ENCODE results near the gene GP1BB.
A peak's percentile ranks its signal among the peaks of the same experiment; 100 is the strongest.
"Not testable (repeated sequence)": the region's sequence is repeated elsewhere in the genome, so short reads cannot be mapped to it uniquely, and the experiment has no call there.

The GP1BB gene

DNA sequence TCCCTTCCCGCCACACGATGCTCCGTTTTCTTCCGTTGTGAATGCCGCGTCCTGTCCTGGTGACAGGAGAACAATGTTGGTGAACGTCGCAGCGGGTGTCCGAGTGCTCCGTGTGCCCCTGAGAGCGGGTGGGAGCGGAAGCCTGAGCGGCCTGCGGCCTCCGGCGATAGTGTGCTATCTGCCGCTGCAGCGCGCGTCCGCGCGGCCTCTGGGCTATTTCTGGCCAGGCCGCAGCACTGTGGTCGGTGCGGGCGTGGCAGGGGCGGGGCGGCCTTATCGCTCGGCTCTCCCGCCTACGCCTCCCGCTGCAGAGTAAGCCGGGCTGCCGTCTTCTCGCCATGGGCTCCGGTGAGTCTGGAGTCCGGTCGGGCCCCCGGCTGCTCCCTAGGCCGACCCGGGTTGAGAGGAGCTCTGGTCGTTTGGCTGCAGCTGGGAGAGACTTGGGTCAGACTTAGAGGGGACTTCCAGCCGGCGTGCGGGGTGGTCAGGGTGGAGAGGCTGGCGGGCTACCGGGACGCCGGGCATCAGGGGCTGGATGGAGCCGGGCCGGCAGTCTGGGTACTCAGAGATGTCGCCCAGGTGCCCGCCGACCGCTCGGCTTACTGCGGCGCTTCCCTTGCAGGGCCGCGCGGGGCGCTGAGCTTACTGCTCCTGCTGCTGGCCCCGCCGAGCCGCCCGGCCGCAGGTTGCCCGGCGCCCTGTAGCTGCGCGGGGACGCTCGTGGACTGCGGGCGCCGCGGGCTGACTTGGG lies at the start of gene GP1BB:
Gene GP1BB (plus strand): TSS at position 308 of the 751 bp plus-strand sequence. CDS start 31 bp downstream, at position 339.
- no peak for DNase-seq (ENCODE audit: low read depth)

DNA sequence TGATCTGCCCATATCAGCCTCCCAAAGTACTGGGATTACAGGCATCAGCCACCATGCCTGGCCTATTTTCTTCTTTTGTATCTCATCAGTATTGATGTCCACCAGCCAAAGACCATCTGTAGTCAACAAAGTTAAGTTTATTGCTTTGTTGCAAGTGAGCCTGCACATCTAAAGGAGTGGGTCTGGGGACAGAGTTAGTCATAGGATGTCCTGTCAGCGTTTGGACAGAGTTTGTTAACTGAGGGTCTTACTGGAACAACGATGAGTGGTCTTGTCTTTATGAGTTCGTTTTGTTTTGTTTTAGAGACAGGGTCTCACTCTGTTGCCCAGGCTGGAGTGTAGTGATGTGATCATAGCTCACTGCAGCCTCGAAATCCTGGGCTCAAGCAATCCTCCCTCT lies 49.7 kb upstream of the GP1BB start:
- DNase-seq (ENCODE audit: low read depth) = no peak

DNA sequence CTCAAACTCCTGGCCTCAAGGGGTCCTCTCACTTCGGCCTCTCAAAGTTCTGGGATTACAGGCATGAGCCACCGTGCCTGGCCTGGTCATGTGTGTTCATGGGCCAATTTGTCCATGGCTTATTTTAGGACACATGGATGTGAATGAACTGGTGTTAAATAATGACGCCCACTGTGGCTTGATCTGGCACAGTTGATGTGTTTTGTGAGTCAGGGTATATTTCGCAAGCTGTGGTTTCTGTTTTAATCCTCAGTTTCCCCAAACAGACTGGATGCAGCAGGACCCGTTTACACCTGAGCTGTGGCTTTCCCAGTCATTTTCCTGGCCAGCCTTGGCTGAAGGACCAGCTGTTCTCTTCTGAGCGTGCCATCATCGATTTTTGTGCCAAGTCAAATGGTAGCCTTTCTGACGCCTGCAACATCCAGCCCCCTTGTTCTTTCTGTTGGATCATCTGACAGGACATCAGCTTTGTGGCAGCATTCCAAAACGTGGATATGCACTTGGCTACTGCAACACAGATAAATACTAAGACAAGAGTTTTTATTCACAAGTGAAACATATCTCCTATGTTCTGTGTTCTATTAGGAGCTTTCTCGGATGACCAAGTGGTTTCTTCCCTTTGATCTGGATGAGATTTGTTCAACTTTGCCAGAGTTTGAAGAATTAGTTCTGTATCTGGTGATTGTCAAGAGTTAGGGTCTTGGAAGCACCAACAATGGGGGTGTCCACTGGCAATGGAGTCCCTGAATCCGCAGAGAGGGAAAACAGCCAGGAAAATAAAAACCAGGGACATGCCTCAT lies 49.0 kb upstream of the GP1BB start:
- DNase-seq (ENCODE audit: low read depth) = peak; percentile 61

- no peak for DNase-seq (ENCODE audit: low read depth)
Measured at GRCh38 chr22:19674929-19675253, 48.4 kb upstream of the GP1BB start.

GRCh38 chr22:19675428-19675827 lies 47.9 kb upstream of the GP1BB start:
- no peak for DNase-seq (ENCODE audit: low read depth)

GRCh38 chr22:19676437-19676836 lies 46.9 kb upstream of the GP1BB start:
- DNase-seq (ENCODE audit: low read depth) = not testable (repeated sequence)

DNA sequence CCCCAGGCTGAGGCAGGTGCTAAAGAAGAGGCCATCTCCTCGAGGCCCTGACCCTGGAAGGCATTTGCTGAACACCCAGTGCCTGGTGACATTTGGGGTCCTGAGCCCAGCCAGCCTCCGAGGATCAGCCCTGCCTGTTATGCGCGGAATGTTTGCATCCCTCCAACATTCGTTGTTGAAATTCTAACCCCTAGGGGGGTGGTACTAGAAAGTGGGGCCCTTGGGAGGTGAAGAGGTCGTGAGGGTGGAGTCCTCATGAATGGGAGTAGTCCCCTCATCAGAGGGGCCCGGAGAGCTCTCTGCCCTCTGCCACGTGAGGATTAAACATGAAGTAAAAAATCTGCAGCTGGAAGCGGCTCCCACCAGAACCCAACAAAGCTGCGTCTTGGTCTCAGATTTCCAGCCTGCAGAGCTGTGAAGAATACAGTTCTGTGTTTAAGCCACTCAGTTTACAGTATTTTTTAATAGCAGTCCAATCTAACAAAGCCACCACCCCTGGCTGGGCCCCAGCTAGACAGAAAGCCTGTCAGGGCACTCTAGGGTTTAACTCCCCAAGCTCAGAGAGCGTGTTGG lies 44.3 kb upstream of the GP1BB start:
- DNase-seq (ENCODE audit: low read depth) = no peak

DNA sequence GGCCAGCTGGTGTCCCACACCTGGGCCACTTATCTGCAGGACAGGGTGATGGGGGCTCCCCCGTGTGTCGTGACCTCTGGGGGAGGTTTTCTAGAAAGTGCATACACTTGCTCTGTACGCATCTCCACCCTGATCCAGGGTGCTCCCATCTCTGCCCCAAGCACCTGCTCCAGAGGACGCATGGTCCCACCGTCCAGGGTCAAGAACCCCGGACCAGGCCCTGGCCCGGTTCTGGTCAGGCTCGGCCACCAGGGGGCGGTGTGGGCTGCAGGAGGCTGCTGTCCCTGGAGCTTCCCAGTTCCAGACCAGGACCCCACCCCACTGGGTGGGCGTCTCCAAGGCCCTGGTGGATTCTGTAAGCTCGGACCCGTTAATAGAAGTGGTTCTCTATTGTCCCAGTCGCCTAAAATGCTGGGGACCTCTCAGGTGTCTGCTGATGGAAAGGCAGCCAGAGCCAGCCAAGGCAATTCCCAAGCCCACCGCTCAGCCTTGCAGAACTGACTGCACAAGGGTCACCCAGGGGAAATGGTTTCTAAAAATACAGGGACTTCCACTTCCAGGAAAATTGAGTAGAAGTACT lies 43.7 kb upstream of the GP1BB start:
- DNase-seq (ENCODE audit: low read depth) = no peak

DNA sequence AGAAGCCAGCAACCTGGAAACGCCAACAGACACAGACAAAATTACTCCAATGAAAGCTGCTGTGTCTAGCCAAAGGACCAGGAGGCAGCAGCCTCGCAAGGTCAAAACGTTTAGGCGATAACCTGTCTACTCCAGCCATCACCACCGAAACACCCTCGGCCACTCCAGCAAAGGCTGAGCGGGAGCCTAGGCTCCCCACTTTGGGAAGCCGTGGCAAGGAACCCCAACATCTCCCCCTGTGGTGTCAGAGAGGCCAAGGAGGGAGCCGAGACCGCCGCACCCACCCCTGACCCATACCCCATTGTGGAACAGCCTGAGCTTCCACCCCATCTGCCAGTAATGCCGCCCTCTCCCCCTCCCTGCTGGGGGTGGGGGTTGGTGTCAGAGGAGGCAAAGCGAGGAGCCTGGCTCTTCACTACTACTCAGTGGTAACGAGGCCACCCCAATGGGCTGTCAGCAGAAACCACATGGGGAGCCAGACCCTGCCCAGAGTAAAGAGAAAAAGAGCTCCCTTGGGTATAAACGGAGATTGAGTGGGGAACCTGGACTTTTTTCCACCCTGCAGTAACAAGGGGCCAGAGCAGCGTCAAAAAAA lies 43.0 kb upstream of the GP1BB start:
- no peak for DNase-seq (ENCODE audit: low read depth)

DNA sequence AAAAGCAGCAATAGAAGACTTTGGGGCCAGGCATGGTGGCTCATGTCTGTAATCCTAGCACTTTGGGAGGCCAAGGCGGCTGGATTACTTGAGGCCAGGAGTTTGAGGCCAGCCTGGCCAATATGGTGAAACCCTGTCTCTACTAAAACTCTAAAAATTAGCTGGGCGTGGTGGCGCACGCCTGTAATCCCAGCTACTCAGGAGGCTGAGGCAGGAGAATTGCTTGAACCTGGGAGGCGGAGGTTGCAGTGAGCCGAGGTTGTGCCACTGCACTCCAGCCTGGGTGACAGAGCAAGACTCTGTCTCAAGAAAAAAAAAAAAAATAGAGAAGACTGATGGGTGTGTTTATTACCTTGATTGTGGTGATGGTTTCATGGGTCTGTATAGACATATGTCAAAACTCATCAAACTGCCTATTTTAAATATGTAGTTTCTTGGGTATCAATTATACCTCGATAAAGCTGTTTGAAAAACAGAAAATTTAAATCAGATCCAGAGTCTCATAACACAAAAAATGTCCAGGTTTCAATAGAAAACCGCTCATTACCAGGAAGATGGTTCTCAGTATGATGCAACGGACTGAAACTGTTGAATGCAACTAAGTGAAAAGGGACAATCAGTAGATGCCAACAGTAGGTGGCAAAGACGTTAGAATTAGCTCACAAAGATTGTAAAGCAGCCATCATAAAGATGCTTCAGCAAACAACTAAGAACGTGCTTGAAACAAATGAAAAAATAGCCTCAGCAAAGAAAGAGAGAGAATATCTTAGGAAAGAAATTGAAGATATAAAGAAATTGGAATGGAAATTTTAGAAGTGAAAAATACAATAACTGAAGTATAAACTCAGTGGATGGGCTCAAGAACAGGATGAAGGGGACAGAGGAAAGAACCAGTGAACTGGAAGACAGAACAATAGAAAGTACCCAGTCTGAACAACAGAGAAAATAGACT lies 42.2 kb upstream of the GP1BB start:
- DNase-seq (ENCODE audit: low read depth) = no peak

GRCh38 chr22:19681863-19682245 lies 41.5 kb upstream of the GP1BB start:
- no peak for DNase-seq (ENCODE audit: low read depth)

DNA sequence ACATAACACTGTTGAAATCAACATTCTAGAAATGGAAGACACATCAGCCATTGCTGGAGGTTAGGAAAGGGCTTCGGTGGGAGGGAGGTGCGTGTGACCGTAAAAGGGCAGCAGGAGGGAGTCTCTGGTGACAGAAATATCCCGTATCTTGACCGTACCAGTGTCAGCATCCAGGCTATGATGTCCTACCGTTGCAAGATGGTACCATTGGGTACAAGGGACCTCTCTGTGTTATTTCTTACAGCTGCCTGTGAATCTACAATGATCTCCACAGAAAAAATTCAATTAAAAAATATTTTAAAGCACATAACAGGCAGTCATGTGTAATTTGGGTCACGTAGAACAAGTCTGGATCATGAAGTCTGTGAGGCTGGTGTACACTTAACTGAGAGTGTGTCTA lies 36.4 kb upstream of the GP1BB start:
- no peak for DNase-seq (ENCODE audit: low read depth)

GRCh38 chr22:19687561-19688300 lies 35.6 kb upstream of the GP1BB start:
- no peak for DNase-seq (ENCODE audit: low read depth)

GRCh38 chr22:19688301-19689290 lies 34.7 kb upstream of the GP1BB start:
- no peak for DNase-seq (ENCODE audit: low read depth)

DNA sequence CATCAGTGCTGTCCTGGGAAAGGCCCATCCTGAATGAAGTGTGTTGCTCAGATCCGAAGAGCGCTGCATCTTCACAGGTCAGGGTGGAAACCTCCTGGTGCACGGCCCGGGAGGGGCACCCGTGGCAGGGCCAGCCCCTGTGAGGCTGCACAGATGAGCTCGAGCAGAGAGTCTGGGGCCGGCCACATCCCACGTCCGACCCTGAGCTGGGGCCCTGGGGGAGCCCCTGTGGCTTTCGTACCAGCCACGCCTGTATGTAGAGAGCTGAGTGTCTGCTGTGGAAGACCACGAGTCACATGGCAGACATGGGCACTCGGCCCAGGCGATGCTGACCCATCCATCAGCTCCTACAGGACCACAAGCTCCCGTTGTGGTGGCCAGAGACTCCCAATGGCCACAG lies 33.9 kb upstream of the GP1BB start:
- no peak for DNase-seq (ENCODE audit: low read depth)

DNA sequence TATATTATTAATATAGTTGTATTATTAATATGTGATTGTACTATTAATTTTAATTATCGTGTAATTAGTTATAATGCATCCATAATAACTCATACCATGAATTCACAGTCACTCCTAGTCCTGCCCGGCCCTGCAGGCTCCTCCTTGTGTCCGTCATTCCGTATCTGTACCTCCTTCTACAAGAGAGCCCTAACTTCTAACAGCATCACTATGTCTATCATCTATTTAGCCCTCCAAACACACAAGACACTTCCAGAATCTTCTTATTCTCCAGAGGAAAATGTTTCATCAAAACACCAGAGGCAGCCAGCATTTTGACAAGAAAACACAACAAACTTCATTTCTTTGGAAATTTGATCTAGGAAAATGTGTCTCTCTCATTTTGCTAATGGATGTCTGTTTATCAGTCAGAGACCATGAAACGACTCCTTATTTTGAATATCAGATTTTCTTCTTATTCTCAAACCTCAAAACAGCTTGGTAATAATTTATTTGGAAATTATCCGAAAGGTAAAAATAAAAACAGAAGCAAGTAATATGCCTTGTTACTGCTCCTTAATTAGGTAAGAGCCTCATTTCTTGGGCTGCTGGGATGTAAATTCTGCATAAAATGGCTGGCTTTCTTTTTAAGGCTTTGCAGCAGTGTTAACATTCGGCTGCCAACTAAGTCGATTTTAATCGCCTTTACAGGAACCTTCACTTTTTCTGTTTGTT lies 32.2 kb upstream of the GP1BB start:
- DNase-seq (ENCODE audit: low read depth) = no peak

DNA sequence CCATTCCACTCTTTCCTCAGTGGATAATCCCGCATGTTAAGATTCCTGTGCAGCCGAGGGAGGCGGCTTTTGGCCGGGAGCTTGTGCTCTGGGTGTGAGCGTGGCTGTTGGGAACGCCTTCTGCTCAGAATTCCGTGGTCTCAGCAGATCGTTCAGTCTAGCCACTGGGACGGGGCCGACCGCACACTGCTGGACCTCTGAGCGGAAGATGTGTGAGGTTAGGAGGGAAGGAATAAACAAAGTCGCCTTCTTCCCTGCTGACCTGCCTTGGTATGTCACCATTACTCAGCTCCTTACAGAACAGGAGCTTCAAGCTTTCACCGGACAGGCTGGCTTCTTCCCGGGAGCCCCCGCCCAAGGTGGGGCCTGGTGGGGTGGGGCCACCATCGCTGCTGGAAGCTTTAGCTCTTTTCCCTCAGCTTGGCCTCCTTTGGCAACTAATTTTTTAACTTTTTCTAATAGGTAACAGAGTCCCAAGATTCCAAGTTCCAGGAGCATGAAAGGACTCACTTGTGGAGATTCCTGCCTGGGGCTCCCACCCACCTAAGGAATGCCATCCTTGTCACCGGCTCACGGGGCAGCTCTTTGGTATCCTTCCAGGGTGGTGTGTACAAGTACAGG lies 31.5 kb upstream of the GP1BB start:
- DNase-seq (ENCODE audit: low read depth) = peak; percentile 68

- no peak for DNase-seq (ENCODE audit: low read depth)
Measured at GRCh38 chr22:19693581-19693980, 29.8 kb upstream of the GP1BB start.

Data from iris pigment epithelial cell (primary cell).